ENCODE measurements around the gene ATP2C1.

Gene ATP2C1

DNA sequence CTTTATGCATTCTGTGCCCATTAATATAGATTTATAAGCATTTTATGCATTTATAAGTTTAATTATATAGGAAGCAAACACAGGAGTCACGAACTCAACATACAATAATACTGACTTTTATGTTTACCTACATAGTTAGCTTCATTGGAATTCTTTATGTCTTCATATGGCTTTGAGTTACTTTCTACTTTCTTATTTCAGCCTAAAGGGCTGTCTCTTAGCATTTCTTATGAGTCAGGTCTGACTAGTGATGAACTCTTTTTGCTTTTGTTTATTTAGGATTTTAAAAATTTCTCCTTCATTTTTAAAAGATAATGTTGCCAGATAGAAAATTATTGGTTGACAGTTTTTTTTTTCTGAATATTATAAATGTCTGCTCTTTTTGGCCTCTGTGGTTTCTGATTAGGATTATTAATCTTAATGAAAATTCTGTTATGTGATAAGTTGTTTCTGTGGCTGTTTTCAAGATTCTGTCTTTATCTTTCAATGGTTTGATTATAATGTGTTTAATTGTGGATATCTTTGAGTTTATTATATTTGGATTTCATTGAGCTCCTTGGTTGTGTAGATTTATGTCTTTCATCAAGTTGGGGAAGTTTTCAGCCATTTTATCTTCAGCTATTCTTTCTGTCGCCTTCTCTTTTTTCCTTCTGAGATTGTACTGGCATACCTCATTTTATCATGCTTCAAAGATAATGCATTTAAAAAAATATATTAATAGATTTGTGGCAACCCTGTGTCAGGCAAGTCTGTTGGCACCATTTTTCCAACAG is 54.3 kb downstream of the ATP2C1 start:
- no peak for DNase-seq (ENCODE audit: low spot score)
- TF ChIP-seq, protein P1, sequence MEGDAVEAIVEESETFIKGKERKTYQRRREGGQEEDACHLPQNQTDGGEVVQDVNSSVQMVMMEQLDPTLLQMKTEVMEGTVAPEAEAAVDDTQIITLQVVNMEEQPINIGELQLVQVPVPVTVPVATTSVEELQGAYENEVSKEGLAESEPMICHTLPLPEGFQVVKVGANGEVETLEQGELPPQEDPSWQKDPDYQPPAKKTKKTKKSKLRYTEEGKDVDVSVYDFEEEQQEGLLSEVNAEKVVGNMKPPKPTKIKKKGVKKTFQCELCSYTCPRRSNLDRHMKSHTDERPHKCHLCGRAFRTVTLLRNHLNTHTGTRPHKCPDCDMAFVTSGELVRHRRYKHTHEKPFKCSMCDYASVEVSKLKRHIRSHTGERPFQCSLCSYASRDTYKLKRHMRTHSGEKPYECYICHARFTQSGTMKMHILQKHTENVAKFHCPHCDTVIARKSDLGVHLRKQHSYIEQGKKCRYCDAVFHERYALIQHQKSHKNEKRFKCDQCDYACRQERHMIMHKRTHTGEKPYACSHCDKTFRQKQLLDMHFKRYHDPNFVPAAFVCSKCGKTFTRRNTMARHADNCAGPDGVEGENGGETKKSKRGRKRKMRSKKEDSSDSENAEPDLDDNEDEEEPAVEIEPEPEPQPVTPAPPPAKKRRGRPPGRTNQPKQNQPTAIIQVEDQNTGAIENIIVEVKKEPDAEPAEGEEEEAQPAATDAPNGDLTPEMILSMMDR (IDR thresholded peaks at IDR 0.05; ENCODE audit: borderline replicate concordance, control extremely low read depth, extremely low read depth, insufficient read depth, missing control alignments) = no peak

DNA sequence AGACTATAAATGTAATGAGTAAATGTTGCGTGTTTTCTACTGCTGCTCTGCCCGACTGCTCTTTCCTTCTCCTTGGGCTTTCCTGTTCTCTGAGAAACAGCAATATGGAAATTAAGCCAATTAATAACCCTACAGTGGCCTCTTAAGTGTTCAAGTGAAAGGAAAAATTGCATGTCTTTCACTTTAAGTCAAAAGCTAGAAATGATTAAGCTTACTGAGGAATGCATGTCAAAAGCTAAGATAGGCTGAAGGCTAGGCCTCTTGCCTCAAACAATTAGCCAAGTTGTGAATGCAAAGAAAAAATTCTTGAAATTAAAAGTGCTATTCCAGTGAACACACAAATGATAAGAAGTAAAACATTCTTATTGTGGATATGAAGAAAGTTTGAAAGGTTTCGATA is 55.0 kb downstream of the ATP2C1 start:
- TF ChIP-seq, protein P1 (IDR thresholded peaks at IDR 0.05; ENCODE audit: borderline replicate concordance, control extremely low read depth, extremely low read depth, insufficient read depth, missing control alignments) = no peak
- in situ Hi-C loops (cut with MboI; ENCODE audit: low sequenced_read_pairs, unreplicated experiment) = no loop called here
- DNase-seq (ENCODE audit: low spot score) = no peak

More for the DNA sequence above, 54.3 kb downstream of the ATP2C1 start:
- in situ Hi-C loops (cut with MboI; ENCODE audit: low sequenced_read_pairs, unreplicated experiment) = no loop called here

DNA sequence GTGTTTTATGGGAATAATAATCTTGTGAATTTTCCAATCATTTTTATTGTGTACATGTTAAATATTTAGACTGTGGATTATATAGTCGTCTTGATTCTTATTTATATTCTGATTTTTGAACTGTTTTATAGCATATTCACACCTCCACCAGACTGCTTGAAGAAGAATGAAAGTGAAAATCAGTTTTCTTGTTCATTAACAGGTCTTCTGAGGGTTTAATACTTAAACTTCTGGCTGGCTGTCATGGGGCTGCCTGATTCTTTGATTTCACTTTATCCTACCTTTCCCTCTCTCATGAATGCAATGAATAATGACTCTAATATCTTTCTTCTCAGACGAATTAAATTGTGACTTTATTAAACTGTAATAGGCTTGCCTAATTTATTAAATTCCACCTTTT is 56.2 kb downstream of the ATP2C1 start:
- TF ChIP-seq, protein P1 (IDR thresholded peaks at IDR 0.05; ENCODE audit: borderline replicate concordance, control extremely low read depth, extremely low read depth, insufficient read depth, missing control alignments) = no peak
- DNase-seq (ENCODE audit: low spot score) = no peak
- in situ Hi-C loops (cut with MboI; ENCODE audit: low sequenced_read_pairs, unreplicated experiment) = no loop called here

DNA sequence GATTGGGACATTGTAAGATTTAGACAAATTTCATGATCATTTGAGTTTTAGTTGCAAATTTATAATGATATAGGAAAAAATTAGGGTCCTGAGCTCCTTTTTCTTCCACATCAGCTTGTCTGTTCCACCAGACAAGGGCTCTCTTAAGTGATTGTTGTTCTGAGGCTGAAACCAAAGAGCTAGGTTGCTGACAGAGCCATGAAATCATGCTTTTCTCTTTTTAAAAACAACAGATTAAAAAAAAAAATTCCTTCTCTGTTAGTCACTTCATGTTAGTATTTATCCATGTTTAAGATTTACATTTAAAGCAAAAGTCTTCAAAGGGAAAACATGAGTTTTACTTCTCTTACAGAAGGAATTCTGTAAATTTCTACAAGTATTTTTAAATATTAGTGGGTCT is 56.8 kb downstream of the ATP2C1 start:
- DNase-seq (ENCODE audit: low spot score) = no peak
- TF ChIP-seq, protein P1 (IDR thresholded peaks at IDR 0.05; ENCODE audit: borderline replicate concordance, control extremely low read depth, extremely low read depth, insufficient read depth, missing control alignments) = no peak
- in situ Hi-C loops (cut with MboI; ENCODE audit: low sequenced_read_pairs, unreplicated experiment) = no loop called here

DNA sequence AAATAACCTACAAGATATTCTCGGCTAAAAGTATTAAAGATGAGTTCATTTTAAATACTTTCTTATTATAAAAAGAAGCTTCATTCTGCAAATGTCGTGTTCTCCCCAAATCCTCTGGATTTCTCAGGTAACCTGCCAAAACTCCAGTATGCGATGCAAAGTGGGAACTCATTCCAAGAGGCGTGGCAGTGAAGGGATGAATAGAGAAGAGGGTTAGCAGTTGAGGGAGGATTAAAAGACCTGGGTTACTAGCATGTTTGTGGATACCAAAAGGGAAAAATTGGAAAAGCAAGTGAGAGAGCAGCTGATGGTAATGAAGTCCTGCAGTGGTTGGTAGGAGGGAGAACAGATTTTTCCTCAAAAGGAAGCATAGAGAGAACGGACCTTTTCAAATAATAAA is 61.6 kb downstream of the ATP2C1 start:
- TF ChIP-seq, protein P1 (IDR thresholded peaks at IDR 0.05; ENCODE audit: borderline replicate concordance, control extremely low read depth, extremely low read depth, insufficient read depth, missing control alignments) = no peak
- in situ Hi-C loops (cut with MboI; ENCODE audit: low sequenced_read_pairs, unreplicated experiment) = no loop called here

DNA sequence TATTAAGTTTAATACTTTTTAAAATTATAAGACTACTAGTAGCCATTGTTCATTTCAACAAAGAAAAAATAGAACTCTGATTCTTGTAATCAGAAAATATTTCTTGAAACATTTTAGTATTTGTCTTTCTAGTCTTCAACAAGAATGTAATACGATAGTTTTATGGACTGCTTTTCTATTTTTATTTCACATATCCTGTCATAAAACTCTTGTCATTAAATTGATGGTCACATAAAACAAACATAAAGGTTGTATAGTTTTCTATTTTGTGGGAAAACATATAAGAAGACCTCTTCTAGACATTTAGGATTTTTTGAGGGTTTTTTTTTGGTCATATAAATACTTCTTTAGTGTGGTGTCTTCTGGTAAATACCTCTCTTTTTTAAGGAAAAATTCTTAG is 62.4 kb downstream of the ATP2C1 start:
- no peak for DNase-seq (ENCODE audit: low spot score)
- TF ChIP-seq, protein P1 (IDR thresholded peaks at IDR 0.05; ENCODE audit: borderline replicate concordance, control extremely low read depth, extremely low read depth, insufficient read depth, missing control alignments) = no peak
- in situ Hi-C loops (cut with MboI; ENCODE audit: low sequenced_read_pairs, unreplicated experiment) = no loop called here

More for the DNA sequence above, 61.6 kb downstream of the ATP2C1 start:
- no peak for DNase-seq (ENCODE audit: low spot score)
